NCI-H128 (cell line): ENCODE measurements around the gene ANKS6.
A peak's percentile ranks its signal among the peaks of the same experiment; 100 is the strongest.
"Not testable (repeated sequence)": the region's sequence is repeated elsewhere in the genome, so short reads cannot be mapped to it uniquely, and the experiment has no call there.

Experiments
- DNase-seq: peaks from one replicate; lab custom pipeline; 2025; ENCODE audit not compliant: unreplicated experiment; lab: John Stamatoyannopoulos, UW

Gene ANKS6

DNA sequence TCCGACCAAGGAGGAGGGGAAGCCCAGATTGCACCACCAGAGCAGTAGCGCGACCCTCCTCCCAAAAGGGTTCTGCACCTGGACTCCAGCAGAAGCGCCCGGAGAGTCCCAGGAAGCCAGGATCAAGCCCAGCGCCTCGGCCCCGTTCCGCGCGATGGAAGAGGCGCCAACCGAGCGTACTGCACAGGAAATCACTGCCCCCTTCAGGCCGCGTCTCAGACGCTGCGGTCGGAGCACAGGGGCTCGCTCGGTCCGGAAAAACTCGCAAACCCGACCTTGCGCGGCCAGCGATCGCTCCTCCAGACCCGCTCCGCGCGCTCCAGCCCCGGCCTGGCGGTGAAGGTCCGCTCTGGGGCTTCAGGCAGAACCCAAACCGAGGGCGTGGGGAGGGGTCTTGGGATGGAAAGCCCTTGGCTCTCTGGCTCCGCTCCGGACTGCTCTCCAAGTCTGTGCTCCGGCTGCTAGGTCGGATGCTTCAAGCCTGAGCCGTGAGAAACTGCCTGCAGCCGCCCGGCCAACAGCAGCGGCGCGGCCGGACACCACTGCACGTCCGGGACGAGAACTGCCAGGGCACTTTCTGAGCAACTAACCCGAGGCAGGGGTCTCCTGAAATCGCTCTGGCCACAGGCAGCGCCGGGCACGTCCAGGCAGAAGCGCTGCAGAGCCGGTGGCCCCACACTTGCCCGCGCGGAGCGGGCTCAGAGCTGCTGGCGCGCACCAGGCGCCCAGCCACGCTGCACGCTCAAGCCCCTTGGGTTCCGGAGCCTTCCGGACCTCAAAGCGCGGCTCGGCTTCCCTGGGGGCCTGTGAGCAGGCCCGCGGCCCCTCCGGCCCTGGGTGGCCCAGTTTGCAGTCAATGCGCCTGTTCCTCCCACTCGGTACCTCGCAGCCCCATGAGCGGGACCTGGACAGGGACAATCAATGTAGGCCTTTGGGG is 88.9 kb downstream of the ANKS6 start:
- DNase-seq = peak; percentile 68

DNA sequence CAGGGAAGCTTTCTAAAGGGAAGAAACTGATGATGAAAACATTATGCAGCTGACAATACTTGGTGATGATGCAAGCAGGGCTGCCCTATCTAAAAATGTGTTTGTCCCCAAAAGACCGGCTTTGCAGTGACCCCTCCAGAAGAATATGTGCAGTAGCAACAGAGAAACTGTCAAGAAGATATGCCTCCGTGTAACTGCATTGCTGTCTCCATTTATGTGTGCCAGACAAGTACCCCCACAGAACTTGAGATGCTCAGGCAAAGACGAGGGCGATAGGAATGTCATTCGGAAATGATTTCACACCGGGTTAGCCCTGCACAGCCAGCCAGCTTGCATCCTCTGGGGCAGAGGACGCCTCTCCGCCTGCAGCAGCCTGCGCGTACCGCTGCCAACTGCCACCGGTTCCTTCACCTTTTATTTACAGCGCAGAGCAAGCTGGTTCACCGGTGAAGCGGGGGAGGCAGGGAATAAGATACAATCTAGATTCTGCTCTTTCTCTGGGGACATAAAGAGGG is 89.6 kb downstream of the ANKS6 start:
- no peak for DNase-seq

DNA sequence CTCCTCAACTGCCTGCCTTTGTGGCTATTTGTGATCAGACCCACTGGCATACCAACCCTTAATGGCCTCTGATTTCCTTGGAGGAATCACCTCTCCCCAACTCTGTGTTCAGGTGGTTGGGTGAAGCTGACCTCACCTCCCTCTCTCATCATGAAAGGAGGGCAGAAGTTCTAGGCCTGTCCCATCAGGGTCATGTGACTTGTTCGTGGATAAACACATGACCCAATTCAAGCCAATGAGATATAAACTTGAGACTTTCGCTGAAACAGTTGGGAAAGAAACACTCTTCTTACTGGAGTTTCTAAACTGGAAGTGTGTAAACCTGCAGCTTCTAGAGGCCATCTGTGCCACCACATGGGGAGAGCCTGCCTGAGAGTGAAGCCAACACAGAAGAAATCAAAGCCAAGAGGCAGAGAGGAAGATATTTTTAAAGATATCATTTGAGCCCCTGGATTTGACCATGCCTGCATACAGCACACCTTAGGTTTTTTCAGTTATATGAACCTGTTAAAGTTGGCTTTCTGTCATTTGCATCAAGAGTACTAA is 93.4 kb downstream of the ANKS6 start:
- DNase-seq = no peak

DNA sequence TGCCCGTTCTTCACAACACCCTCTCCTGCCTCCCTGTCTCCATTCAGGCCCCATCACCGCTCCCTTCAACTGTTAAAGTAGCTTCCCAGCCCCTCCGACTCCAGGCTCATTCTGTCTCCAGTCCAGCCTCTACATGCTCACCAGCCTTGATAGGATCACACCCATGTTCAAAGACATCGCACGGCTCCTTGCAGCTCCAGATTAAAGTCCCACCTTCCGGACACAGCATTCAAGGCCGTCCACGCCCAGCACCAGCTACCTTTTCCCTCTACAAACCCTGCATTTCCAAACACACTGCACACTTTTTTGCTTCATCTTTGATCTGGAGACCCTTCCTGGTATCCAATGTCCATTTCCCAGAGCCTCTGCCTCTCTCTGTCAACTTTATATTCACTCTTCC is 94.0 kb downstream of the ANKS6 start:
- no peak for DNase-seq

DNA sequence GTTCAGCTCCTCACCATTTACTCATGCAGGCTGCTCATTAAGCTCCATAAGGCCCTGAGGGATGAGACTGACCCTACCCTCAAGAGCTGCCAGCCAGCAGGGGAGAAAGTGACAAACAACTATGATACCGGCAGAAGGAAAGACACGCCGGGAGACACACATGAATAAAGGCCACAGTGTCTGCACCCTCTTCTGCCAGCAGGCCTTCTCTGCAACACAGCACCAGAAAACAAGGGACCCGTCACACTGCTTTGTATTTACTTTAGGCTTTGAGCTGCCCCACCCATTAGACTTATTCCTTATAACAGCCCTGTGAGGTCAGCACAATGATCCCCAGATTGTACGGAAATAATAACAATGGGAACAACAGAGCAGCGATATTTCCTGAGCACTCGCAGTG is 94.8 kb downstream of the ANKS6 start:
- DNase-seq = no peak

DNA sequence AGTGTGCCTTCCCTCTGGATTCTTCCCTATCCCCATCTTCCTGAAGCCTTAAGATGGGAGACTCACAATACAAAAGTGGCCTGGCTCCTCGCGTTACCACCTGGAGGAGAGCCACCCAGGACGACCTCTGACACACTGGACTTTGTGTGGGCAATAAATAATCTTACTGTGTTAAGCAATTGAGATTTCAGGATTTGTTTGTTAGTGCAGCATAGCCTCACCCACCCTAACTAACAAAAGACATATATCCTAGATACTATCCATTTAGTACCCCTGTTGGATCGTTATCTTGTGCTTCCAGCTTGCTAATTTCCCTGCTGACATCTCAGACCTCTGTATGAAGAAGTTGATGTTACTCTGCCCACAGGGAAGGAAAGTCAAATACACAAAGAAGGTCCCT is 95.6 kb downstream of the ANKS6 start:
- no peak for DNase-seq

DNA sequence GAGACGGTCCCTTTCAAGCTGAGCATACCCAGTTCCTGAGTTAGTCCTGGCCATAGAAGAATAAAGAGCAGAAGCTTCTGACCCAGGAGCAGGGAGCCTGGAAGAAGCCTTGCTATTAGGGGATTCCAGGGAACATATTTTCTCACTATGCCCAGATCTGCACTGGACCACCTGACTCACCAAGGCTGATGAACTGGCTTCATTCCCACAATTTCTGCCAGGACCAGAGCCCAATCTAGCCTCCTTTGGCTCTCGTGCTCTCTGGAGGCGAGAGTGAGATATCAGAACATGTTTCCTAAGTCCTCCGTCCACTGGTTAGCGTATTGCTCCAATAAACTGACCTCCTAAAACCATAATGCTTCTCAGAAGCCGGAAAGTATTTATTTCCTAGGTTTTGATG is 97.5 kb downstream of the ANKS6 start:
- no peak for DNase-seq

DNA sequence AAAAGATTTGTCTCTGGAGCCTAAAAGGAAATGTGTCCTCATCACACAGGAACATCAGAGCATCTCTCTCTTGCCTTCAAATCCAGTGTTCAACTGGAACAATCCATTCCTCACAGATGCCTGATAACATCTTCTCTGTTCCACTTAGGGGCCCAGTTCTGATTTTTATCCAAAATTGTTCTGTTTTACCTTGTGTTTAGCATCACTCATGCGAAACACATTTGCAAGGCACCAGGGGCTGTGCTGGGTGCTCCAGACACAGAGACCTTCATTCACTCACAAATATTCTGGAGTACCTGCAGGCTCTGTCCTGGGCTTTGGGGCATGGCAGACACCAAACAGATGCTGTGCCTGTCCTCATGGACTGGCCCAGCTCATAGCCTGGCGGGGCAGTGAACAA is 101.4 kb downstream of the ANKS6 start:
- DNase-seq = no peak

DNA sequence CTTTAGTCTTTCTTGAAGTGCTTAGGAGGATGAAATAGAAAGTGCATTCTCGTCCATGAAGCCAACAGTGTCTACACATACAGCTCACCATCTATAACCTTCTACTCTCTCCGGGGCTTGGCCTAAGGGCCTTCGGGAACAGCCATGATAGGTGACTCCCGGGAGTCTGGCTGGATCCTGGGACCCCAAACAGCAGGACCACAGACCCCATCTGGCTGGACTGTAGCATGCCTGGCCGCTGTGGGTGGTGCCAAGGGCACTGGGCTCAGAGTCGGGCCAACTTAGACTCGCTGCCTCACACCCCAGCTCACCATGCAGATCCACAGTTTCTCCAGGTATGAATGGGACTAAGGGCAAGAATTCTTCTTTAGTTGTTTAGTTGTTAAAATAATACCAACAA is 104.0 kb downstream of the ANKS6 start:
- DNase-seq = no peak

DNA sequence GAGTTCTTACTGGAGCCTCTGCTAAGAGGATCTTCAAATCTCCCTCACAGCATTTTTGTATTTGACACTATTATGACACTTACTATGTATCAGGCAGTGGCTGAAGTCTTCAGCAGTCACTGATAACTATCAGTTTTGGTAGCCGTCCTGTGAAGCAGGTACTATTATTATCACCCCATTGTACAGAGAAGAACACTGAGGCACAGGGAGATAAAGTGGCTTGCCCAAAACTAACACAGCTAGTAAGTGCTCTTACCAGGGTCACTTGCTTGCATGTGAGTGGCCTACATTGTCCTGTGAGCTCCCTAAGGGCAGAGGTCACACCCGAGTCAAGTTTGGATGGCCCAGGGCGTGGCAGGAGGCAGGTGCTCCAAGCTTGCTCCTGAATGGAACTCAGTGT is 104.5 kb downstream of the ANKS6 start:
- no peak for DNase-seq

DNA sequence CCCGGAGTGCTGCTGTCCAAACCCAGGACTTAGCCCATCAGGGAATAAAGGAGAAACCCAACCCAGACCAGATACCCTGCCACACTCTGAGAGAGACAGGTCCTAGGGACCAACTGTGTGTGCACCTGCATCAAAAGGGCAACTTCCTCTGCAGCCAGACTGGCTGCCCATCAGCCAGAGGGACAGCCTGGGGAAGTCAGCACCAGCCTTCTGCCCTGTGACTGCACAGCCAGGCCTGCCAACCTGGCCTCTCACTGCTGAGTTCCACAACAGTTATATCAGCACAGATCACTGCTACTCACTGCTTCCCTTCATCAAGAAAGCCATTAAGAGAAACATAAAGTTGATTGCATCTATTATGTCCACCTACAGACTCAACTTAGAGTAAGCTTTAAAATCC is 105.7 kb downstream of the ANKS6 start:
- no peak for DNase-seq

DNA sequence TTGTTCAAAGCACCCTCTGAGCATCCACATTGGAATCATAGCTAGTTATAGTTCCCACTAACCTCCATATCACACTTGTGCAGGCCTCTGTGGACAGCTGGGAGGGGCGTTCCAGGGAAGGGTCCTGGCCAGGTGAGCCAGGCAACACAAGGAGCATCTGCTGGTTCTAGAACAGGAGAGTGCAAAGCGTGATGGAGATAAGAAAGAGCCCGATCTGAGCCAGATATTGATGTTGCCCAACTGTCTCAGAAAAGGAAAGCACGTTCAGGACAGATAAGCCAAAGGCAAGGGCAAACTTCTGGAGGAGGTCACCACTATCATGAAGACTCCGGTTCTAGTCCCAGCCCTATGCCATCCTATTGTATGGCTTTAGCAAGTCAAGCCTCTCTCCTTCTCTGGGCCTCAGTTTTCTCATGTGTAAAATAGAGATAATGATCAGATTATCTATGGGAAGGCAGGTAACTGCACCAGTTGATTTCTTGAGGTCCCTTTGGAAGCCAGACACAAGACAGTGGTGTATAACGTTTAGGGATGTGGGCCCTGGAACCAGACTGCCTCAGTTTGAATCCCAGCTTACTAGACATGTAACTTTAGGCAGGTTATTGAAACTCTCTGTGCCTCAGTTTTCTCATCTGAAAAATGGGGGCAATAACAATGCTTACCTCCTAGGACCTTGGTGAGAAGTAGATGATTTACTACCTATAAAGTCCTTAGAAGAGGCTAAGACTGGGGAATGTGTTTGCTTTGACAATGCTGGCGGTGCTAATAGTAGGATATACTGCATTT is 107.5 kb downstream of the ANKS6 start:
- no peak for DNase-seq

DNA sequence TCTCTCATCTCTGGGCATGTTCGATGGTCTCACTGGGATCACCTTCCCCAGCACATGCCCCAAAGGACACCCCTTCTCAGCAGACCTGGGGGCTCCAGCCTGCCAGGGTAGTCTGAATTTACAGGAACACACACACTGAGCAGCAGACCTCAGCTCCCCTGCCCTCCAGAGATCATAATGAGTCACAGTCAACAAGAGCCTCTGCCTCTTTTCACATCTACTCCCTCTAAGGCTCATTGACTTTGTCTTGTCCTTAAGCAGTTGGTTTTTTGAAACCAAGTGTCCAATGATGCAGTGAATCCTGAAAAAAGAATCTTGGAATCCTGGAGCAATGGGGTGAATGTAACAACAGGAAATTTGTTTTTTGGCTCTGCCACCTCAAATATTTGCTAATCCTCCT is 108.4 kb downstream of the ANKS6 start:
- no peak for DNase-seq

DNA sequence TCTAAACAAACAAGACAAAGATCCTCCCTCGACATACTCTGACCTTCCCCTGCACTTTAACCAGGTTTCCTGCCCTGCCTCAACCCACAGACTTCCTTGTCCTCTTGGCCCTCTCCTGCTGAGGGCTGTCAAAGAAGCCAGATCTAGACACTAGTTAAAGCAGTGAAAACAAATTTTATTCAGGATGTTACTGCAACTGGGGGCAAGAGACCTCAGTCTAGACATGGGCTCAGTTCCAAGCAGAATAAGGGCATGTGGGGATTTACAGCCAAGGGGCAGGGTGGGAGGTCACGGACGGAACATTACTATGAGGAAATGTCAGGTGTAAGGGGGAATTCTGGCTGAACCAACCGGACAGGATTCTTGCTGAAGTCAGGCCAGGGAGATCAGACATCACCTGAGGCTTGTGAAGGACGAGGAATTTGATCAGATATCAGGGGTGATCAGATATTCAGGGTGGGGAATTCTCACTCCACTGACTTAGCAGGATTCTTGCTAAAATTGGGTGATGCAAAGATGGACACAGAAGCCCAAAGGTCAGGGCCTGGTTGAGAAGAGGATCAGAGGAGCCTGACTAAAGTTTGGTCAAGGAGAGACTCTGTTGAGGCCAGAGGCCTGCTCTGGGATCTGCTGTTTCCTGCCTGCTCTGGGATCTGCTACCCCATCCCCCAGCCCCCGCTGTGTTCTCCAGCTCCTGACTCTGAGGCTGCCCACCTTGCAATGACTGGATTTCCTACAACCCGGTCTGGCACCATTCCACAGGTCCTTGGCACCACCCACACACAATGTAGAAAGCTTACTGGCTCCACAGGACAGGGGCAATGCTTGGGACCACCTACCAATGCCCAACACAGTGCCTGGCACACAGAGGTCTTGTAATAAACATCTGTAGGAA is 109.1 kb downstream of the ANKS6 start:
- no peak for DNase-seq

DNA sequence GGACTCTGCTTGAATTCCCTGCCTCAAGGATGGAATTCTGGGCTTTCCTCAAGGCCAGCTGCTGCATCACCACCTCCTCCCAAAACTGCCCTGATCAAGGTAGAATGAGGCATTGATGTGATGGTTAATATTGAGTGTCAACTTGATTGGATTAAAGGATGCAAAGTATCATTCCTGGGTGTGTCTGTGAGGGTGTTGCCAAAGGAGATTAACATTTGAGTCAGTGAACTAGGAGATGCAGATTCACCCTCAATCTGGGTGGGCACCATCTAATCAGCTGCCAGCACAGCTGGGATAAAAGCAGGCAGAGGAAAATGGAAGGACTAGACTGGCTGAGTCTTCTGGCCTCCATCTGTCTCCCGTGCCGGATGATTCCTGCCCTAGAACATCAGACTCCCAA is 111.5 kb downstream of the ANKS6 start:
- not testable (repeated sequence) for DNase-seq
